GM12892 (cell line): Measurements from ENCODE around the gene TBC1D17.

ENCODE experiments used
- POLR2A ChIP-seq: IDR thresholded peaks from 2 replicates; pipeline ENCODE4 v1.6.1; 2011; ENCODE audit warnings: low read depth, low read length, control low read depth
- POLR2AphosphoS5 ChIP-seq: IDR thresholded peaks from 2 replicates; pipeline ENCODE4 v1.6.1; 2011; ENCODE audit warnings: low read depth, low read length, control low read depth
- TAF1 ChIP-seq: IDR thresholded peaks from 2 replicates; pipeline ENCODE4 v1.6.1; 2011; ENCODE audit warnings: low read depth, mild to moderate bottlenecking, control low read depth, low read length, borderline replicate concordance

DNA sequence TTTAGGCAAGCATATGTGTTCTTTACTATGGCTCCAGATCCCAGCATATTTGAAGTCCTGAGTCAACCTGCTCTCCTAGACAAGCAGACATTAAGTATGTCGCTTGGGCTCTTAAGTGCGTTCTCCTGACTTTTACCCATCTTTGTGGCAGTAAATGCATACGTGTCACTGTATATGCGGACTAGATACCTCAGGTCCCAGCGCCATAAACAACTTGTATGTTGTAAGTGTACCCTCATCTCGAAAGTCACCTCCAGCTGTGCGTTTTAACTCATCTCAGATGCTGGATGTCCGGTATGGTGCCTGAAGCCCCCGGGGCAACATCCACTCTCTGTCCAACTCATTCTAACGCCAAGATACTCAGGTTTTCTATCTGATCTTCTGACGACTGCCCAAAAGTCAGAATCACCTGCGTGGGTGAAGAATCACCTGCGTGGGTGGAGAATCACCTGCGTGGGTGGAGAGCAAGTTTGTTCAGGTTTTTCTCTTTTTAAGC lies 24.8 kb upstream of the TBC1D17 start:
- TF ChIP-seq POLR2AphosphoS5 (no peak), POLR2A (no peak), TAF1 (no peak)
